Stimulated activated CD8-positive, alpha-beta memory T cell treated with anti-CD3 and anti-CD28 coated beads, Interleukin-7, amount 100 ng/mL, for 1 hour (primary cell): ENCODE data around the gene CRY2.
A peak's percentile ranks its signal among the peaks of the same experiment; 100 is the strongest.
"Not testable (repeated sequence)": the region's sequence is repeated elsewhere in the genome, so short reads cannot be mapped to it uniquely, and the experiment has no call there.

Experiments used
- DNase-seq, 2 donors: peaks; one replicate each; pipeline ENCODE4 v3.0.0-alpha.2; 2020; ENCODE audit warnings: low read depth in 2 of 2

CRY2 gene

GRCh38 chr11:45899448-45900174 lies 52.3 kb downstream of the CRY2 start:
- DNase-seq, result peak in 1 of 2 donors; percentile 33

GRCh38 chr11:45900175-45900800 lies 53.0 kb downstream of the CRY2 start:
- not testable (repeated sequence) for DNase-seq

- no peak for DNase-seq
Measured at GRCh38 chr11:45900916-45901617, 53.8 kb downstream of the CRY2 start.

GRCh38 chr11:45901626-45902025 lies 54.4 kb downstream of the CRY2 start:
- no peak for DNase-seq

- DNase-seq, result no peak
Measured at GRCh38 chr11:45902452-45903380, 55.4 kb downstream of the CRY2 start.

GRCh38 chr11:45904309-45904915 lies 57.1 kb downstream of the CRY2 start:
- no peak for DNase-seq

- no peak for DNase-seq
Measured at GRCh38 chr11:45905095-45905494, 57.8 kb downstream of the CRY2 start.

- DNase-seq, result not testable (repeated sequence)
Measured at GRCh38 chr11:45905576-45905975, 58.3 kb downstream of the CRY2 start.

GRCh38 chr11:45906096-45906682 lies 58.9 kb downstream of the CRY2 start:
- DNase-seq, result no peak

- no peak for DNase-seq
Measured at GRCh38 chr11:45906965-45907611, 59.8 kb downstream of the CRY2 start, which contains the start of gene FREY1. TSS of gene FREY1 (minus strand) at chr11:45907271. CDS start at chr11:45907245, 26 bp downstream.

- DNase-seq, result no peak
Measured at GRCh38 chr11:45907911-45908370, 60.7 kb downstream of the CRY2 start.

GRCh38 chr11:45909594-45910475 lies 62.6 kb downstream of the CRY2 start:
- no peak for DNase-seq

GRCh38 chr11:45910623-45911022 lies 63.3 kb downstream of the CRY2 start:
- DNase-seq, result no peak

- no peak for DNase-seq
Measured at GRCh38 chr11:45913514-45913913, 66.2 kb downstream of the CRY2 start.

- no peak for DNase-seq
Measured at GRCh38 chr11:45913942-45914635, 66.8 kb downstream of the CRY2 start.

GRCh38 chr11:45915446-45915845 lies 68.2 kb downstream of the CRY2 start:
- DNase-seq, result no peak

- no peak for DNase-seq
Measured at GRCh38 chr11:45917286-45917622, 70.0 kb downstream of the CRY2 start.

- DNase-seq, result peak; percentile 80 to 89
Measured at GRCh38 chr11:45917623-45918330, 70.5 kb downstream of the CRY2 start, which contains the start of gene PEX16. TSS of gene PEX16 (minus strand) at chr11:45917877. CDS start at chr11:45917811, 66 bp downstream.
